Glutamatergic neuron (in vitro differentiated cells): Measurements from ENCODE around the gene PTAR1. TPM values are rescaled to one million over a fixed set of nuclear protein-coding genes. Genes with fewer than 3 reads are reported as not detected.

ENCODE experiments used
- DNase-seq: peaks from one replicate; pipeline ENCODE4 v3.0.0; 2022
- H3K27ac Mint-ChIP-seq: one replicate; pipeline ENCODE4 v1.8.0; 2020; ENCODE audit warnings: mild to moderate bottlenecking, mixed read lengths, inconsistent platforms; ENCODE audit not compliant: unreplicated experiment
- H3K27me3 Mint-ChIP-seq: one replicate; pipeline ENCODE4 v1.8.0; 2020; ENCODE audit warnings: mild to moderate bottlenecking, moderate library complexity, mixed read lengths, inconsistent platforms; ENCODE audit not compliant: unreplicated experiment
- H3K36me3 Mint-ChIP-seq: one replicate; pipeline ENCODE4 v1.8.0; 2020; ENCODE audit warnings: mild to moderate bottlenecking, mixed read lengths, inconsistent platforms; ENCODE audit not compliant: unreplicated experiment
- H3K4me1 Mint-ChIP-seq: one replicate; pipeline ENCODE4 v1.8.0; 2020; ENCODE audit warnings: mild to moderate bottlenecking, low read depth, mixed read lengths, inconsistent platforms; ENCODE audit not compliant: unreplicated experiment
- H3K4me3 Mint-ChIP-seq: one replicate; pipeline ENCODE4 v1.8.0; 2020; ENCODE audit warnings: mild to moderate bottlenecking, mixed read lengths, inconsistent platforms; ENCODE audit not compliant: unreplicated experiment
- H3K9me3 Mint-ChIP-seq: one replicate; pipeline ENCODE4 v1.8.0; 2020; ENCODE audit warnings: mild to moderate bottlenecking, moderate library complexity, mixed read lengths, inconsistent platforms; ENCODE audit not compliant: unreplicated experiment
- CTCF ChIP-seq: fragments of 200-600 bp; sonication (generic); IDR thresholded peaks from one replicate; pipeline ENCODE4 v1.5.0; 2021; ENCODE audit not compliant: partially characterized antibody, unreplicated experiment
- total RNA-seq: library from RNA; stranded (reverse); fragmentation: NEBNext Ultra II Directional; extraction: Animal tissue kit (Norgen Biotek cat#: 25700); gene quantifications from one replicate; pipeline ENCODE4 v1.2.1, GENCODE V29; 2021; ENCODE audit not compliant: unreplicated experiment

Gene PTAR1
- total RNA-seq, 1 donor from 2014 or later = 49.9 TPM

- H3K27me3 Mint-ChIP-seq = no peaks in the 10 kb centered on the region
- TF ChIP-seq CTCF = no peak
- DNase-seq = no peak
- H3K4me3 Mint-ChIP-seq = no peak overlapping the region
- no peaks in the 10 kb centered on the region for H3K36me3 Mint-ChIP-seq
- peaks cover 12% of the 10 kb centered on the region for H3K4me1 Mint-ChIP-seq
- H3K27ac Mint-ChIP-seq = no peak overlapping the region
- H3K9me3 Mint-ChIP-seq = no peaks in the 10 kb centered on the region
Observed at GRCh38 chr9:69660304-69660703, 99.5 kb downstream of the PTAR1 start.

Other genes starting within 250 kb of the PTAR1 start
- 13.0 TPM for gene APBA1, start 87.6 kb downstream of the PTAR1 start, total RNA-seq
- gene CFAP95, start 60.8 kb upstream of the PTAR1 start, total RNA-seq = not detected